Measurements from ENCODE around the gene C4B.
"Not testable (repeated sequence)": the region's sequence is repeated elsewhere in the genome, so short reads cannot be mapped to it uniquely, and the experiment has no call there.

- TF ChIP-seq CTCF, EP300, POLR2A (IDR thresholded peaks at IDR 0.05): not testable (repeated sequence)
These were observed 7.5 kb upstream of the C4B start for GRCh38 chr6:32007086-32007485.
